ENCODE measurements around the gene NAIP.
"Not testable (repeated sequence)": the region's sequence is repeated elsewhere in the genome, so short reads cannot be mapped to it uniquely, and the experiment has no call there.

The NAIP gene

DNA sequence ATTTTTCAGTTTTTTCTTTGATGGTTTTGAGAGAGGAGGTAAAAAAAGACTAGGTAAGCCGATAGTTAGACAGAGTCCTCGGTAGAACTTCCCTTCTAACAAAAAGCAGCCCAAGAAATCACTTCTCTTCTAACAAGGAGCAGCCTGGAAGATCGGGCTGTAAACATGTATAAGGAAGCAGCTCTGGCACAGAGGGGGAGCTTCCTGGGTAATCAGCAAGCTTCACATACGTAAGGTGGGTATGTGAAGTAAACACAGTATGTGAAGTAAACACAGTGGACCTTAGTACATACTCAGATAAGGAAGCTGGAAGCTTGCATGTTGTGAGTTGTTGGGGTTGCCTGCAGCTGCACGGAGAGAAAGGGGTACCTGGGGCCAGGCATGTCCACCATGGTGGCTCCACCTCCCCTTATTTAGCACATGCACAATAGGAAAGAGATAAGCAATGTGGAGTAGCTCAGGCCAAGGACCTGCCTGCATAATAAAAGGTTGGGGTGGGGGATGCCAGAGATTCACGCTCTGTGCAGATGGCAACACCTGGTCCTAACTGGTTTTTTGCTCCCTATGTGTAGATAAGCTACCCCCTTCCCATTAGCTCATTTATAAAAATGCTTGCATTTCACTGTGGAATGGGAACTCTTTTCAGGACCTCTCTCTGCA is 93.3 kb downstream of the NAIP start:
- not testable (repeated sequence) for DNase-seq (ENCODE audit: low read depth in 3 of 3, low spot score in 1 of 3)

DNA sequence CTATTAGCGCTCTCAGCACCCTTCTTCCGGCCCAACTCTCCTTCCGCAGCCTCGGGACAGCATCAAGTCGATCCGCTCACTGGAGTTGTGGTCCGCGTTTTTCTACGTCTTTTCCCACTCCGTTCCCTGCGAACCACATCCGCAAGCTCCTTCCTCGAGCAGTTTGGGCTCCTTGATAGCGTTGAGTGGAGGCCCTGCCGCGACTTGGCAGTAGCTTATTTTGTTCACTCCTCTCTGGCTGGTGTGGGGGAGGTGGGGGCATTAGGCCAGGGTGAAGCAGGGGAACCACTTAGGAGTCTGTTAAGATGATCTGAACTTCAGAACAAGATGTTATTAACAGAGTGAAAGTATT is 100.0 kb downstream of the NAIP start:
- DNase-seq (ENCODE audit: low read depth in 3 of 3, low spot score in 1 of 3): not testable (repeated sequence)

Data from stimulated activated CD4-positive, alpha-beta T cell treated with anti-CD3 and anti-CD28 coated beads, TNF-alpha, amount 100 ng/mL, for 1 hour (primary cell).